Measurements from ENCODE around the gene SPRING1. TPM values are rescaled to one million over a fixed set of nuclear protein-coding genes. Genes with fewer than 3 reads are reported as not detected.
"Not testable (repeated sequence)": the region's sequence is repeated elsewhere in the genome, so short reads cannot be mapped to it uniquely, and the experiment has no call there.

The SPRING1 gene
- total and polyA plus RNA-seq, 12 donors = 9.7 to 33.9 (median 25.8) TPM

GRCh38 chr12:116750298-116750697 lies 12.4 kb upstream of the SPRING1 start:
- TF ChIP-seq, protein P1, sequence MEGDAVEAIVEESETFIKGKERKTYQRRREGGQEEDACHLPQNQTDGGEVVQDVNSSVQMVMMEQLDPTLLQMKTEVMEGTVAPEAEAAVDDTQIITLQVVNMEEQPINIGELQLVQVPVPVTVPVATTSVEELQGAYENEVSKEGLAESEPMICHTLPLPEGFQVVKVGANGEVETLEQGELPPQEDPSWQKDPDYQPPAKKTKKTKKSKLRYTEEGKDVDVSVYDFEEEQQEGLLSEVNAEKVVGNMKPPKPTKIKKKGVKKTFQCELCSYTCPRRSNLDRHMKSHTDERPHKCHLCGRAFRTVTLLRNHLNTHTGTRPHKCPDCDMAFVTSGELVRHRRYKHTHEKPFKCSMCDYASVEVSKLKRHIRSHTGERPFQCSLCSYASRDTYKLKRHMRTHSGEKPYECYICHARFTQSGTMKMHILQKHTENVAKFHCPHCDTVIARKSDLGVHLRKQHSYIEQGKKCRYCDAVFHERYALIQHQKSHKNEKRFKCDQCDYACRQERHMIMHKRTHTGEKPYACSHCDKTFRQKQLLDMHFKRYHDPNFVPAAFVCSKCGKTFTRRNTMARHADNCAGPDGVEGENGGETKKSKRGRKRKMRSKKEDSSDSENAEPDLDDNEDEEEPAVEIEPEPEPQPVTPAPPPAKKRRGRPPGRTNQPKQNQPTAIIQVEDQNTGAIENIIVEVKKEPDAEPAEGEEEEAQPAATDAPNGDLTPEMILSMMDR (IDR thresholded peaks at IDR 0.05) = no peak
- no peak for TF ChIP-seq POLR2A (IDR thresholded peaks at IDR 0.05)
- Histone ChIP-seq H3K27ac (no peak overlapping the region), H3K4me3 (no peak overlapping the region), H3K4me1 (replicated peaks in 1 of 2) (no peaks in the 10 kb centered on the region), H3K36me3 (replicated peaks in 1 of 2) (no peaks in the 10 kb centered on the region), H3K27me3 (no peaks in the 10 kb centered on the region), H3K9me3 (replicated peaks in 1 of 3) (no peaks in the 10 kb centered on the region)
- 83 to 98% (median 94%) methylated on average over 3 to 4 of the region's 4 CpGs for WGBS, 4 donors
- intact Hi-C loops (cut with DNase I) = no loop called here
- DNase-seq = no peak

GRCh38 chr12:116749884-116750283 lies 12.0 kb upstream of the SPRING1 start:
- Histone ChIP-seq H3K27ac (no peak overlapping the region), H3K36me3 (replicated peaks in 1 of 2) (no peaks in the 10 kb centered on the region), H3K9me3 (replicated peaks in 1 of 3) (no peaks in the 10 kb centered on the region), H3K4me1 (replicated peaks in 1 of 2) (no peaks in the 10 kb centered on the region), H3K27me3 (no peaks in the 10 kb centered on the region), H3K4me3 (no peak overlapping the region)
- intact Hi-C loops (cut with DNase I) = no loop called here
- WGBS, 4 donors = 94 to 95% (median 95%) methylated on average over 3 to 26 of the region's 26 CpGs
- TF ChIP-seq, protein P1 (IDR thresholded peaks at IDR 0.05) = no peak
- no peak for DNase-seq

GRCh38 chr12:116745554-116745953 lies 7.7 kb upstream of the SPRING1 start:
- Histone ChIP-seq H3K27me3 (no peaks in the 10 kb centered on the region), H3K4me3 (no peak overlapping the region), H3K4me1 (replicated peaks in 1 of 2) (no peaks in the 10 kb centered on the region), H3K36me3 (replicated peaks in 1 of 2) (no peaks in the 10 kb centered on the region), H3K27ac (no peak overlapping the region), H3K9me3 (replicated peaks in 1 of 3) (no peaks in the 10 kb centered on the region)
- TF ChIP-seq, protein P1 (IDR thresholded peaks at IDR 0.05) = no peak
- TF ChIP-seq POLR2A (IDR thresholded peaks at IDR 0.05) = no peak
- WGBS, 4 donors = 85 to 95% (median 92%) methylated on average over 4 of the region's 4 CpGs
- intact Hi-C loops (cut with DNase I) = no loop called here
- DNase-seq = no peak

DNA sequence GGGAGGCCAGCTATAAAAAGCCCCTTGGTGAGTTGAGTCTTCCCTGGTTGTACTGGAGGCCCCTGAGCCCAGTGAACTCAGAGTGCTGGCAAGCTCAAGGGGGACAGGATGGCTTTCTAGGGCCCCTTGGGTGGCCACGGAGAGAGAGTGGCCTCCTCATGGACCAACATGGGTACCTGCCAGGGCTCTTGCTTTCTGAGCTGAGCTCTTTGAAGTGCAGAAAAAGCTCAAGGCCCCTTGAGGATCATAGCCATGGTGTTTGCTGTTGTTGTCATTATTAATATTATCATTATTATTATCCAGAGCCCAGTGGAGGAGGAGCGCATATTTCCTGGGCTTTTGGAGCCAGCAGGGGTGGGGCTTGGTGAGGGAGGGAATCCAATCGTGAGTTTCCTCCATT lies 6.9 kb upstream of the SPRING1 start:
- no peaks in the 10 kb centered on the region for H3K4me1 ChIP-seq (replicated peaks in 1 of 2)
- H3K9me3 ChIP-seq (replicated peaks in 1 of 3) = no peaks in the 10 kb centered on the region
- no peak for TF ChIP-seq POLR2A (IDR thresholded peaks at IDR 0.05)
- TF ChIP-seq, protein P1 (IDR thresholded peaks at IDR 0.05) = no peak

DNA sequence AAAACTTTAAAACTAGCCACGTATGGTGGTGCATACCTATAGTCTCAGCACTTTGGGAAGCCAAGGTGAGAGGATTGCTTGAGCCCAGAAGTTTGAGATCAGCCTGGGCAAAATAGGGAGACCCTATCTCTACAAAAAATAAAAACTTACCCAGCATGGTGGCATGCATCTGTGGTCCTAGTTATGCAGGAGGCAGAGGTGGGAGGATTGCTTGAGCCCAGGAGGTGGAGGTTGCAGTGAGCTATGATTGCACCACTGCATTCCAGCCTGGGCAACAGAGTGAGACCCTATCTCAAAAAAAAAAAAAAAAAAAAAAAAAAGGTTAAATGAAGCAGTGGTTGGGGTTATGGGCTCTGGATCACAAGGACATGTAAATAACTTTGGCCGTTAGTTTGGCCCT lies 4.9 kb upstream of the SPRING1 start:
- WGBS, 4 donors = 55 to 77% (median 67%) methylated on average over 2 of the region's 2 CpGs
- H3K4me3 ChIP-seq; intact Hi-C loops (cut with DNase I); DNase-seq; H3K4me1 ChIP-seq (replicated peaks in 1 of 2); H3K36me3 ChIP-seq (replicated peaks in 1 of 2); H3K27ac ChIP-seq; H3K27me3 ChIP-seq; H3K9me3 ChIP-seq (replicated peaks in 1 of 3): not testable (repeated sequence)

More for the DNA sequence above, 6.9 kb upstream of the SPRING1 start:
- intact Hi-C loops (cut with DNase I) = no loop called here
- Histone ChIP-seq H3K4me3 (no peak overlapping the region), H3K27ac (no peak overlapping the region), H3K27me3 (no peaks in the 10 kb centered on the region), H3K36me3 (replicated peaks in 1 of 2) (no peaks in the 10 kb centered on the region)
- DNase-seq = no peak
- WGBS, 4 donors = 44 to 59% (median 46%) methylated on average over 2 to 3 of the region's 3 CpGs
